ENCODE results near the gene EDNRB.

DNA sequence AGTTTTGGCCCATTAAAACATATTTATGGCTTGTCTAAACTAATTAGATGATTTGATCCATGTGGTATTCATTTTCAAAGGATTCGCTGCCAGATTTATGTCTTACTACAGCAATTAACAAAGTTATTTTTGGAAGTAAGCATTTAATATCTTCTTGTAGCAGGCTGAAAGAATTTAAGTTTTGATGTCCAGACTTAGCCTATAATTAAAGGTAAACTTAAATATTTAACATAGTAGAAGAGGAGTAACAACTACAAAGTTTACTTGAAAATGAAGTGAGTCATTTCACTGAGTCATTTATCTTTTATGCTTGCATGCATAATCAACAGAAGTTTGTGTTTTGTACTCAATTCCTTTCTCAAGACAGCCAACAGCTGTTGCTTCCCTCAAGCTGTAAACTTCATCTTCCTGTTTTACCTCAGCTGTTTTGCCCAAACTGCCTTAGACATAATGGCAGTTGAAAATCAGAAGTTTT is 58.1 kb downstream of the EDNRB start:
- TF ChIP-seq CTCF (IDR thresholded peaks at IDR 0.05; ENCODE audit: low read depth, low read length, missing input control): no peak
- TF ChIP-seq, protein P1, sequence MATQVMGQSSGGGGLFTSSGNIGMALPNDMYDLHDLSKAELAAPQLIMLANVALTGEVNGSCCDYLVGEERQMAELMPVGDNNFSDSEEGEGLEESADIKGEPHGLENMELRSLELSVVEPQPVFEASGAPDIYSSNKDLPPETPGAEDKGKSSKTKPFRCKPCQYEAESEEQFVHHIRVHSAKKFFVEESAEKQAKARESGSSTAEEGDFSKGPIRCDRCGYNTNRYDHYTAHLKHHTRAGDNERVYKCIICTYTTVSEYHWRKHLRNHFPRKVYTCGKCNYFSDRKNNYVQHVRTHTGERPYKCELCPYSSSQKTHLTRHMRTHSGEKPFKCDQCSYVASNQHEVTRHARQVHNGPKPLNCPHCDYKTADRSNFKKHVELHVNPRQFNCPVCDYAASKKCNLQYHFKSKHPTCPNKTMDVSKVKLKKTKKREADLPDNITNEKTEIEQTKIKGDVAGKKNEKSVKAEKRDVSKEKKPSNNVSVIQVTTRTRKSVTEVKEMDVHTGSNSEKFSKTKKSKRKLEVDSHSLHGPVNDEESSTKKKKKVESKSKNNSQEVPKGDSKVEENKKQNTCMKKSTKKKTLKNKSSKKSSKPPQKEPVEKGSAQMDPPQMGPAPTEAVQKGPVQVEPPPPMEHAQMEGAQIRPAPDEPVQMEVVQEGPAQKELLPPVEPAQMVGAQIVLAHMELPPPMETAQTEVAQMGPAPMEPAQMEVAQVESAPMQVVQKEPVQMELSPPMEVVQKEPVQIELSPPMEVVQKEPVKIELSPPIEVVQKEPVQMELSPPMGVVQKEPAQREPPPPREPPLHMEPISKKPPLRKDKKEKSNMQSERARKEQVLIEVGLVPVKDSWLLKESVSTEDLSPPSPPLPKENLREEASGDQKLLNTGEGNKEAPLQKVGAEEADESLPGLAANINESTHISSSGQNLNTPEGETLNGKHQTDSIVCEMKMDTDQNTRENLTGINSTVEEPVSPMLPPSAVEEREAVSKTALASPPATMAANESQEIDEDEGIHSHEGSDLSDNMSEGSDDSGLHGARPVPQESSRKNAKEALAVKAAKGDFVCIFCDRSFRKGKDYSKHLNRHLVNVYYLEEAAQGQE (IDR thresholded peaks at IDR 0.05): no peak

All from liver (tissue), 2 donors.